HUES48 (cell line): ENCODE results near the gene FARP1.

Source experiments
- H3K27ac ChIP-seq: one replicate; pipeline ENCODE4 v1.7.0; 2013; ENCODE audit warnings: low read depth, low read length, inconsistent platforms
- H3K27me3 ChIP-seq: 2 replicates; pipeline ENCODE4 v1.6.1; 2013; ENCODE audit warnings: mild to moderate bottlenecking, low read length; ENCODE audit not compliant: control insufficient read depth, insufficient read depth
- H3K36me3 ChIP-seq: 2 replicates; pipeline ENCODE4 v1.6.1; 2013; ENCODE audit warnings: low read length; ENCODE audit not compliant: control insufficient read depth, insufficient read depth
- H3K4me1 ChIP-seq: 2 replicates; pipeline ENCODE4 v1.6.1; 2013; ENCODE audit warnings: mild to moderate bottlenecking, low read length; ENCODE audit not compliant: control insufficient read depth, insufficient read depth
- H3K4me3 ChIP-seq: 2 replicates; pipeline ENCODE4 v1.5.1; 2013; ENCODE audit warnings: mild to moderate bottlenecking, low read depth, low read length
- H3K9ac ChIP-seq: 2 replicates; pipeline ENCODE4 v1.6.1; 2013; ENCODE audit warnings: mild to moderate bottlenecking, low read depth, low read length, moderate library complexity
- H3K9me3 ChIP-seq: 2 replicates; pipeline ENCODE4 v1.6.1; 2013; ENCODE audit warnings: low read length; ENCODE audit not compliant: control insufficient read depth, insufficient read depth

FARP1 gene

DNA sequence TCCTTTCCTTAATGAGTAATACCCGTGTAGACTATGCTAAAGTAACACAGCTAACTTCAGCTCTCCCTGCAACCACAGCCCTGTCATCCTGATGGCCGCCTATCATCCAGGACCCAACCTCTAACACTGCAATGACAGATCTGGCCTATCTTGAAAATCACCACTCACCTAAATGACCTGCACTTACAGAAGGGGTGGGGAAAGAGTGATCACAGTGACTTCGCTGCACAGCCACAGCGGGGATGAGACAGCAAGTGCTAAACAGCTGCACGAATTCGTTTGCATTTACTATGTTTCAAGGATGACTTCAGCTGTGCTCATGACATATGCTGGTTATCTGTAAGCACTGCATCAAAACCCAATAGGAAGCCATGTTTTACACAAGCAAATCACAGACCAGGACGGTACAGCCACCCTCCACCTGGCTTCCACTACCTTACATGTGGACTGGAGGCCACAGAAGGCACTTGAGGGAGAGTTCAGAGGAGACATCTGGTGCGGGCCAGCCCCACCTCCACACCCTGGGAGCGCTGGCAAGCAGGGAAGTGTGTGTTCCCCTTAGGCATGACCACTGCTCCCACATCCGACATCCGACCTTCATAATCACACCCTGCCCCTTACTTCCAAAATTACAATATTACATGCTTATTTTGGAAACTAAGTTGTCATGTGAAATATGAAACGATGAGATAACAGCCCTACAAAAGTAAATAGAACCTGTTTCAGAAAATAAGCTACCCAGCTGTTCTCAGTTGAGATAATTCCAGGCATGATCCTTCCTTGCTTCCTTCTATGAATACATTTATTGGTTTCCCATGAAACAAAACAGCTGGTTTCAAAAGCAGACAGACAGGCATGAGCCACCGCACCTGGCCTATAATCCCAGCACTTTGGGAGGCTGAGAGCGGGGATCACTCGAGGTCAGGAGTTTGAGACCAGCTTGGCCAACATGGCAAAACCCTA, 338.3 kb downstream of the FARP1 start:
- peaks cover 72% of the 10 kb centered on the region for H3K4me1 ChIP-seq

DNA sequence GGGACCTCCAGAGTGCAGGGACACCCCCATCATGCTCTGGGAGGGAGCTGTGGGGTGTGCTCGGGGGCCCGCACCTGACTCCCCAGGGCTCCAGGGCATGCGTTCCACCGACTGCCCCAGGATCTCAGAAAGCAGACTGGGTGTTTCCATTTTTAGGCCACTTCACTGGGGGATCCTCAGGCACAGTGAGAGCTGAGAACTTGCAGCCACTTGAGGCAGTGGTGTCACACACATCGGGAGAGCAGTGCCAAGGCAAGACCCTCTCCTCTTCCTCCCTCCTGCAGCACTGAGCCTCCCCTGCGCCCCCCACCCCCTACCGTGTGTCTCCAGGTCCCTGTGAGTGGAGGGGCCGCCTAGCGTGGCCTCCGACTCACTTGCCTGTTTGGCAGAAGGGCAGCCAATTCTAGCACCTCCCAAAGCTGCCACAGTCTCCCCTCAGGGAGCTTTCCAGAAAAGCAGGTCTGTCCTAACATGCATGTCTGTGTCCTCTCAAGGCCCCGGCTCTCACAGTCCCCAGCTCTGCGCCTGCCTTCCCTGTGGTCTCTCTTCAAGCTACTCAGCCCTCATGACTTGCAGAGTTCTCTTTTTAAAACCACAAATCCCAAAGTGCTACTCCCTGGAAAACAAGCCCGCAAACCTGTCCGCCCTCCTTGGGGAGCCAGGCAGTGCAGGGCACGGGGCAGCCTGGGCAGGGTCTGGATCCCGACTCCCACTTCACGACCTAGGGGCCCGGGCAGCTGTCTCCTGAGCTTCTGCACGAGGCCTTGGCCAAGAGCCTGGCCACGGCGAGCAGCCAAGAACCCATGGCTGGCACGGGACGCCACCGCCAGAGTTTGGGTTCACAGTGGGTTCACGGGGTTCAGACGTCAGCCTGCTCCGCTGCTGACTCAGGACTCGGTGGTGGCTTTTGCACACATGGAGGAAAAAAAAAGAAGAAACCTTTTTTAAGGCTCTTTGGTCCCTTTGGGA, 339.9 kb downstream of the FARP1 start:
- no peaks in the 10 kb centered on the region for H3K9me3 ChIP-seq
- no peak overlapping the region for H3K9ac ChIP-seq
- no peaks in the 10 kb centered on the region for H3K27me3 ChIP-seq
- H3K4me3 ChIP-seq, result no peak overlapping the region
- H3K36me3 ChIP-seq, result no peaks in the 10 kb centered on the region
- H3K27ac ChIP-seq, result no peak overlapping the region
- peaks cover 69% of the 10 kb centered on the region for H3K4me1 ChIP-seq

More for the DNA sequence above, 338.3 kb downstream of the FARP1 start:
- Histone ChIP-seq H3K27me3 (no peaks in the 10 kb centered on the region), H3K4me3 (no peak overlapping the region), H3K27ac (no peak overlapping the region), H3K36me3 (no peaks in the 10 kb centered on the region), H3K9me3 (no peaks in the 10 kb centered on the region), H3K9ac (no peak overlapping the region)

GRCh38 chr13:98483601-98484288, 340.9 kb downstream of the FARP1 start:
- peaks cover 66% of the 10 kb centered on the region for H3K4me1 ChIP-seq
- no peaks in the 10 kb centered on the region for H3K36me3 ChIP-seq
- no peaks in the 10 kb centered on the region for H3K9me3 ChIP-seq
- H3K27me3 ChIP-seq, result no peaks in the 10 kb centered on the region
- H3K27ac ChIP-seq, result peak overlapping the region; percentile 92
- peak overlapping the region; percentile 28; the same call in 1 of the 2 replicates for H3K4me3 ChIP-seq
- H3K9ac ChIP-seq, result no peak overlapping the region

DNA sequence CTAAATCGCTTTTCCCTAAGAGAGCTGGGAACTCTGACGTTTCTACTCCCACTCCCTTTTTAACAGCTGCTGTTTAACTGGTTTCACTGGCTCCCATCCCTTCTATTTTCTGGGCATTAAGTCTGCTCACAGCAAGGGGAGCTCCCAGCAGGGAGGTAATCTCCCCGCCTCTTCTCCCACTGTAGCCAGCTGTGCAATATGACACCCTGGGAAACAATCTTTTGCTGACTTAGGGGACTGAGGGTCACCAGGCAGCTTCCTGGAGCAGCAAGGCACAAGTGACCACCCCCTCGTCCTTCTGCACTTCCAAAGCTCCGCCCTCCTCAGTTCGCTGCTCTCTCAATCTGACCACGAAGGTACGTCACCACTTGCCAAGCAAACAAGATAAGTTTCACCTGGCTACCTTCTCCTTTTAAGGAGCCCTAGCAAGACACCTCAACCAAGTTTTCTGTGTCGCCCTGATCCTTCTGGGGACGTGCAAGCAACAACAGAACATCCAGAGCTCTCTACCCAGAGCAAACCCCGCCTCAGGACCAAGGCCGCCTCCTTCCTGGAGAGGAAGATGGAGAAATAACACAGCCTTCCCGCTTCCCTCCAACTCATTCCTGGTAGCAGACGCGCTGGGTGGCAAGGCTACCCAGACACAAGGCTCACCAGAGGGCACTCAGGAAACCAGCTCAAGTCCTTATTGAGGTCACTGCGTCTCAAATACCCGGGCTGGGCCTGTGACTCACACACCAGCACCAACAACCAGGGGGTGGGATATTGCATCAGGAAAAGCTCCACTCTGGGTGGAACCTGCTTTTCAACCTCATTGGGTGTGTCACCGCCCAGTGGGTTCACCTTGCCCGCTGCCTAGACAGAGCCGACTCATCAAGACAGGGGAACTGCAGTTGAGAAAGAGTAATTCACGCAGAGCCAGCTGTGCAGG, 341.7 kb downstream of the FARP1 start:
- Histone ChIP-seq H3K27ac (peak overlapping the region; percentile 92), H3K4me1 (peaks cover 58% of the 10 kb centered on the region), H3K4me3 (peak overlapping the region; percentile 28; the same call in 1 of the 2 replicates), H3K9ac (peak overlapping the region; percentile 35; the same call in 1 of the 2 replicates), H3K27me3 (no peaks in the 10 kb centered on the region), H3K9me3 (no peaks in the 10 kb centered on the region), H3K36me3 (no peaks in the 10 kb centered on the region)

DNA sequence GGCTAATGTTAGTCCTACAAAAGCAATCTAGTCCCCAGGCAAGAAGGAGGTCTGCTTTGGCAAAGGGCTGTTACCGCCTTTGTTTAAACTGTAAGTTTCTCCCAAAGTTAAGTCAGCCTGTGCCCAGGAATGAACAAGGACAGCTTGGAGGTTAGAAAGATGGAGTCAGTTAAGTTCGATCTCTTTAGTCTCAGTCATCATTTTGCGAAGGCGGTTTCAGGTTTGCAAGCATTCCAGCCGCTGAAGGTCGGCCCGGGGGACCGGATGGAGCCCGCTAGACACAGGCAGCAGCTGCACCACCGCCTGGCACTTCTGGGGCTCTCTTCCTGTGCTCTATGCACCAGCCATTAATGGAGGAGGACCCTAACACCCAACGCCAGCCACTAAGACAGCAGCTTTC, 342.7 kb downstream of the FARP1 start:
- Histone ChIP-seq H3K9me3 (no peaks in the 10 kb centered on the region), H3K4me1 (peaks cover 52% of the 10 kb centered on the region), H3K36me3 (no peaks in the 10 kb centered on the region), H3K9ac (no peak overlapping the region), H3K27me3 (no peaks in the 10 kb centered on the region), H3K27ac (peak overlapping the region; percentile 92), H3K4me3 (no peak overlapping the region)

DNA sequence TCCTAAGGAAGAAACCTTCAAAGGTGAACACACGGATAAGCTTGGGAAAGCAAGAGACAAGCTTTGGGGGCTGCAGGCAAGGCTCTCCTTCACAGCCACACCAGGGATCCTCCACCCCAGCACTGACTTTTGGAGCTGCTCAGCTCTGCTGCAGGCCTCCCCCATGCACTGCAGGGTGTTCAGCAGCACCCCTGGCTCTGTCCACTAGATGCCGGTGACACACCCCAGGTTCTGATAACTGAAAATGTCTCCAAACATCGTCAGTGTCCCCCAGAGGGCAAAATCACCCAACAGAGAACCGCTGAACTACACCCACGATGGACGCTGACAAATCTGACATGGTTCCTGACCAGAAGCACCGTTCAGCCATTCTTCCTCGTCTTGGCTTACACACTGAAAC, 343.5 kb downstream of the FARP1 start:
- Histone ChIP-seq H3K27ac (no peak overlapping the region), H3K9me3 (no peaks in the 10 kb centered on the region), H3K9ac (no peak overlapping the region), H3K4me3 (no peak overlapping the region), H3K27me3 (no peaks in the 10 kb centered on the region), H3K36me3 (no peaks in the 10 kb centered on the region), H3K4me1 (peaks cover 48% of the 10 kb centered on the region)

DNA sequence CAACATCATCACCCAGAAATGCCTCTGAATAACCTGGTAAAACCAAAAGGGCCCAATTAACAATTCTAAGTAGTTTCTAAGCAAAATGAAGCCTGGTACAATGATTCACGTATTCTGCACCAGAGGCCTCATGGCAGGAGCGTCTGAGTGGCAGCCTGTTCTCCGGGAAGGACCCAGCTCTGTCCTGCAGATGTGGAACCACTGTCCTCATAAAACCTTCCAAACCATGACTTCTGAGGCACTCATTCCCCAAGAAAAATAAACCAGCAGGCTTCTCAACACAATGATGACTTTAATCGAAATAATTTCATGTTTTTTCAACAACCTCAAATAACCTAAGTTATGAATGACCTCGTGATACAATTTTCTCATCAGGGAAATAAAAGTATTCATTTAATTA, 344.1 kb downstream of the FARP1 start:
- Histone ChIP-seq H3K9ac (no peak overlapping the region), H3K4me1 (peaks cover 50% of the 10 kb centered on the region), H3K36me3 (no peaks in the 10 kb centered on the region), H3K27me3 (no peaks in the 10 kb centered on the region), H3K27ac (no peak overlapping the region), H3K4me3 (no peak overlapping the region), H3K9me3 (no peaks in the 10 kb centered on the region)

DNA sequence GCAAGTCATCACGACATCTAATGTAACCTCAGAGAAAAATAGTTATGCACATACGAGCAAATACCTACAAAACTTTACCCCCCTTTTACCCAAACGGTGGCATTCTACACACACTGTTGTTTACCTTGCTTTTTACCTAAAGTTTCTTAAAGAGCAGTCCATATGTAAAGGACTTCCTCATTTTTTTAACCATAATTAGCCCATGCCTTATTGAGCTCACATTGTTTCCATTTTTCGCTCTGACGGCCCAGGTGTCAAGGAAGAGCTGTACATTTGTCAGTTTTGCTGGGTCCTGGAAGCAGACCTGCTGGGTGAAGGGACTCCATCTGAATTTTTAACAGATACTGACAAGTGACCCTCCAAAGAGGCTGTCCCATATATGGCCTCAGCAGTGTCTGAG, 344.6 kb downstream of the FARP1 start:
- Histone ChIP-seq H3K36me3 (no peaks in the 10 kb centered on the region), H3K27me3 (no peaks in the 10 kb centered on the region), H3K9me3 (no peaks in the 10 kb centered on the region), H3K9ac (no peak overlapping the region), H3K4me1 (peaks cover 53% of the 10 kb centered on the region), H3K4me3 (no peak overlapping the region), H3K27ac (no peak overlapping the region)

- Histone ChIP-seq H3K27me3 (no peaks in the 10 kb centered on the region), H3K36me3 (no peaks in the 10 kb centered on the region), H3K9ac (no peak overlapping the region), H3K9me3 (no peaks in the 10 kb centered on the region), H3K4me3 (no peak overlapping the region), H3K4me1 (peaks cover 49% of the 10 kb centered on the region), H3K27ac (no peak overlapping the region)
Observed at GRCh38 chr13:98488736-98489135, 345.8 kb downstream of the FARP1 start.
